Activated CD4-positive, CD25-positive, alpha-beta regulatory T cell treated with anti-CD3 and anti-CD28 coated beads, Interleukin-2, amount 50 U/mL, for 72 hours (primary cell): ENCODE measurements around the gene BRSK2.

Source experiments
- DNase-seq: peaks from one replicate; pipeline ENCODE4 v3.0.0; 2021

Gene BRSK2

DNA sequence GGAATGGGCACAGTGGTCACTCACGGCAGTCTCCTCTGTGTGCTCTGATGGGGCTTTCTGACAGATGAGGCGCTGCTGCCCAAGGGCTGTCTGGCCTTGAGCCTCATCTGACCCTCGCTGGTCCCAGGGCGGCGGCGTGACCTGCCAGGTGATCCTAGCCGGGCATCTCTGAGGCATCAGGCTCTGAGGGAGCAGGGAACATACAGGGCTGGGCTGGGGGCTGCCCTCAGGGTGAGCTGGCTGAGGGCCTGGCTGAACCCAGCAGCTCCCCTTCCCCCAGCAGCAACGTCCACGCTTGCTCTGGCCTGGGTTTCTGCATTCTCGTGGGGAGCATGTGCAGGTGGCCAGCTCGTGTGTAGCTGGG, 49.2 kb downstream of the BRSK2 start:
- no peak for DNase-seq

DNA sequence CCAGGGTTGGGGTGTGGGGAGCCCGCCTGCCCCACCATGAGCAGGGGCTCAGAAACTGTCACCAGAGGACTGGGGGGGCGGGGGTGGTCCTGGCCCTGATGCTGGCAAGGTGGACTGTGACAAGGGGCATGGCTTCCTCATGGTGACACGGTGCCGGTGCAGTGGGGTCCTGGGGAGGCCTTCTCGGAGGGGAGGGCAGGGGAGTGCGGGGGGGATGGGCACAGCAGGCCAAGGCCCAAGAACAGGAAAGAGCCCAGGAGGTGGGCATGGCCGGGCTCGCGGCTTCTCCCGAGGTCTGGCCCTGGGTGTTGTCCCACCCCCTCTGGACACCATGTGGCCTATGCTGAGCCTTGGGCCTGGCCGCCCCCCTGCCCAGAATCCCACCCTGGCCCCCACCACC, 49.6 kb downstream of the BRSK2 start:
- no peak for DNase-seq

DNA sequence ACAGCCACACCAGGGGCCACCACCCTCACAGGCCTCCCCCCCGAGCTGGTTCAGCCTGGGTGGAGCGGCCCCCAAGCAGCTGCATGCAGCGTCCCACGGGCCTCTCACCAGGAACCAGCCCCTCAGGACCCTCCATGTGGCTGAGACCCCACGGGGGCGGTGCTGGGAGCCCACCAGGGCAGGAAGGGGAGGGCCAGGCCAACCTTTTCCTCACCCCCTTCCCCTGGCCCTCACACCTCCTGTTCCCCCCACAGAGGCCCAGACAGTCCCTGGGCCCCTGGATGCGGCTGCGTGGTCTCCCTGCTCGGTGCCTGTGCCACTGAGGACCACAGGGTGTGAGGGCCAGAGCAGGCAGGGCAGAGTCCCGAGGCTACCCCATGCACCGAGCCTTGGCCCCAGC, 50.3 kb downstream of the BRSK2 start:
- no peak for DNase-seq

DNA sequence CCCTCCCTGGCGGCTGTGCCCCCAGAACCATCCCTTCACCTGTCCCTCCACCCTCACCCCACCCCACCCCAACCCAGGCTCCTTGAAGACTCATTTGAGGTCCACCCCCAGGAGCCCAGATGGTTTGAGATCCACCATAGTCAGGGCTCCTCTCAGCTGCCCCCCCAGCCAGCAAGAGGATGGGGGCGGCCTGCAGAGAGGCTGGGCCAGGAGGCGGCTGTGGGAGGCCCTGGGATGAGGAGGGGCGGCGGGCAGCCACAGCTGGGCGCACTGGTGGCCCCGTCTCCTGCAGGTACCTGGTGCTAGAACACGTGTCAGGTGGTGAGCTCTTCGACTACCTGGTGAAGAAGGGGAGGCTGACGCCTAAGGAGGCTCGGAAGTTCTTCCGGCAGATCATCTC, 50.8 kb downstream of the BRSK2 start:
- DNase-seq = no peak

DNA sequence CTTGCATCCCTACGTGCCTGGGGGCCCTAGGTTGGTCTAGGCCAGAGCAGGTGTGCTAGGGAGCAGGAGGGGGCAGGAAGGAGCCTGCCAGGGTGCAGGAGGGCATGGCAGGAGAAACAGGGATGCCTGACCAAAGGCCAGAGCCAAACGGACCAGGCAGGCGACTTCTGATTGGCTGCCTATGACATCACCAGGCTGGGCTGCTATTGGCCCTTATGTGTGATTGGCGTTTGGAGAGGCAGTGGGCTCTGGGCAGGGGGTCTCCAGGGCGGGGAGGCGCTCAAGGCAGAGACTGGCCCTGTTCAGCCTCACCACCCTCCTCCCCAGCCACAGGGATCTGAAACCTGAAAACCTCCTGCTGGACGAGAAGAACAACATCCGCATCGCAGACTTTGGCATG, 52.4 kb downstream of the BRSK2 start:
- no peak for DNase-seq

DNA sequence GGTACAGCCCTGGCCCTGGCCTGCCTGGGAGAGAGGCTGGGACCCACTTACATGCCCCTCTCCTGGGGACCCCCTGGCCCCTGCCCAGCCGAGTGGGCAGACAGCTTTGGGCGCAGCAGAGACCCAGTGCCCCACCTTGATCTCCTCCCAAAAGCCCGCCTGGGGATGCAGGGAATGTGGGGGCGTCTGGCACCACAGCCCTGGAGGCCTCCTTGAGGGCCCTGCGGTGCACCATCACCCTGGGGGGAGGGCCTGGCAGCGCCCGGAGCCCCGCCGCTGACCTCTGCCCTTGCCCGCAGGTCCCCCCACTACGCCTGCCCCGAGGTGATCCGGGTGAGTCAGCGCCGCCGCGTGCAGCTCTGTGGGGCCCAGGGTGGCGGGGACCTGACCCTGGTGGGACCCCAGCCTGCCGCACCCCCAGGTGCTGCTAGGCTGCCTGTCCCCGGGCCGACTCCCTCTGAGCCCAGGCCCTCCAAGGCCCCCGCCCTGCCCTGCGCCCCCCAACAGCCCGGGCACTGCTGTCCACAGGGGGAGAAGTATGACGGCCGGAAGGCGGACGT, 53.2 kb downstream of the BRSK2 start:
- DNase-seq = no peak

DNA sequence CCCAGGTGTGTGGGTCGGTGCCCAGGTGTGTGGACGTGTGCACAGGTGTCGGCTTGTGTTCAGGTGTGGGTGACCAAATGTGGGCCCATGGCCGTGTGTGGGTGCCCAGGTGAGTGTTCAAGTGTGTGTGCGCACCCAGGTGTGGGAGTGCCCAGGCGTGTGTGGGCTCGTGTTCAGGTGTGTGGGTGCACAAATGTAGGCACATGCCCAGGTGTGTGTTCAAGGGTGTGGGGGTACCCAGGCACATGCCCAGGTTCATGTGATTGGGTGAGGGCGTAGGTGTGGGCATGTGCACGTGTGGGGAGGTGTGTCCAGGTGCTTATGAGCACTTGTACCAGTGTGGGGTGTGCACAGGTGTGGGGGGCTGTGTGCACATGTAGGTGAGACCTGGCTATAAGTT, 54.0 kb downstream of the BRSK2 start:
- no peak for DNase-seq

DNA sequence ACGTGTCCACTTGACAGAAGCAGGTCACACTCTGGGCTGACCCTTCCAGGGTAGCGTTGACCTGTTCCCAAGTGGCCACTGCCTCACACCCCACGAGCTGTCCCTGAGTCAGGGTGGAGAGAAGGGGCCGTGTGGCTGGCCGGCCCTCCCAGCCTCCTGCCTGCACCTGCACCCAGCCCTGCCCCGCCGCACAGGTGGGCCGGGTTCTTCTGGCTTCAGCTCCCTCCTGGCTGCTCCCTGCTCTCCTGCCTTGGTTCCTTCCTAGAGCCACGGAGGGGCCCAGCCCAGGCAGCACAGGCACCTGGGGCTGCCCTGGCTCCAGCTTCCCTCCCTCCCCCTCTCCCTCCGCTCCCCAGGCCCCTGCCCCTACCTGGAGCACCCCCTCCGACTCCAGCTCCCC, 54.6 kb downstream of the BRSK2 start:
- no peak for DNase-seq

DNA sequence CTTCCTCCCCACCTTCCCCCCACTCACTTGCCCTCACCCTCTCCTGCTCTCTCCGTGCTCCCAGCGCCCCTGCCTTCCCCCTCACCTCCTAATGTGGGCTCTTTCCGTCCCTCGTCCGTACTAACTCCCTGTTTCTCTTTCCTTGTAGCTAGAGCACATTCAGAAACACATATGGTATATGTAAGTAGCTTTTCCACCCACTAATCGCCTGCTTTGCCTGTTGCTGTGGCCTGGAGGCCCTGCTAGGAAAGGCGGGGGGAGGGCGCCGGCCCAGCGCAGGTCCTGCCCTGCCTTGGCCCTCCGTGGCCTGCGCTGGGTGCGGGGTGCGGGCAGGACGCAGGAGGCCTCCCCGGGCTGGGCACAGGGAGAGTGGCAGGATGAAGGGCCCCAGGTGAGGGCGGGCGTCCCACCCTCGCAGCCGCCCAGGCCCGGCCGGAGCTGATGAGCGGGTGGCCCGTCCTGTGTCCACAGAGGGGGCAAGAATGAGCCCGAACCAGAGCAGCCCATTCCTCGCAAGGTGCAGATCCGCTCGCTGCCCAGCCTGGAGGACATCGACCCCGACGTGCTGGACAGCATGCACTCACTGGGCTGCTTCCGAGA, 55.2 kb downstream of the BRSK2 start:
- DNase-seq = no peak

DNA sequence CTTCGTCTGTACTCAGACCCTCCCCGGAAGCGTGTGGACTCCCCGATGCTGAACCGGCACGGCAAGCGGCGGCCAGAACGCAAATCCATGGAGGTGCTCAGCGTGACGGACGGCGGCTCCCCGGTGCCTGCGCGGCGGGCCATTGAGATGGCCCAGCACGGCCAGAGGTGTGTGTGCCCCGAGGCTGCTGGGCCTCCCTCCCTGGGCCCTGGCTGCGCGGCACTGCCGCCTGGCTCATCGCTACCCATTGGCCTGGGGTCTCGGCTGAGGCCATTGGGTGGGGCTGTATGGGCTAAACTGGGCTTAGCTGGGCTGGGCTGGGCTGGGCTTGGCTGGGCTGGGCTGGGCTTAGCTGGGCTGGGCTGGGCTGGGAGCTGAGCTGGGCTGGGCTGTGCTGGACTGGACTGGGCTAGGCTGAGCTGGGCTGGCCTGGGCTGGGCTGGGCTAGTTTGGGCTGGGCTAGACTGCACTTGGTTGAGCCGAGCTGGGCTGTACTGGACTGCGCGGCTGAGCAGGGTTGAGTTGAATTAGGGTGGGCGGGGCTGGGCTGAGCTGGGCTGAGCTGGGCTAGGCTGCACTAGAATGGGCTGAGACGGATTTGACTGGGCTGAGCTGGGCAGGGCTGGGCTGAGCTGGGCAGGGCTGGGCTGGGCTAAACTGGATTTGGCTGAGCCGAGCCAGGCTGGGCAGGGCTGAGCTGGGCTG, 56.2 kb downstream of the BRSK2 start:
- no peak for DNase-seq

DNA sequence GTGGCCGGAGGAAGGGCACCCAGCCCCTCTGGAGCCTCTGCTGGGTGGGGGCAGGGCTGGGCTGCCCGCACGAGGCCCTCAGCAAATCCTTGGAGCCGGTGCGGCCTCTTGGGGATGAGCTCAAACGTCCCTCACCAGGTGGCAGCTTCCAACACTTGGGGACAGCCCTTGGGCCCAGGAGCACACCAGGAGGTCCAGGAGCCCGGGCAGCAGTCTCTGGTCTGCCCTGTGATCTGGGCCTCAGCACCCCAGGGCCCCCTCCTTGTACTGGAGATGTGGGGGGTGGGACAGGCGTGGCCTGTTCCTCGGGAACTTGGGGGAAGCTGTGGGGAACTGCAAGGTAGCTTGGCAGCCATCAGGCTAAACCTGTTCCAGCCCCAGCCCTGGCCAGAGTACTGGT, 56.9 kb downstream of the BRSK2 start:
- DNase-seq = no peak

DNA sequence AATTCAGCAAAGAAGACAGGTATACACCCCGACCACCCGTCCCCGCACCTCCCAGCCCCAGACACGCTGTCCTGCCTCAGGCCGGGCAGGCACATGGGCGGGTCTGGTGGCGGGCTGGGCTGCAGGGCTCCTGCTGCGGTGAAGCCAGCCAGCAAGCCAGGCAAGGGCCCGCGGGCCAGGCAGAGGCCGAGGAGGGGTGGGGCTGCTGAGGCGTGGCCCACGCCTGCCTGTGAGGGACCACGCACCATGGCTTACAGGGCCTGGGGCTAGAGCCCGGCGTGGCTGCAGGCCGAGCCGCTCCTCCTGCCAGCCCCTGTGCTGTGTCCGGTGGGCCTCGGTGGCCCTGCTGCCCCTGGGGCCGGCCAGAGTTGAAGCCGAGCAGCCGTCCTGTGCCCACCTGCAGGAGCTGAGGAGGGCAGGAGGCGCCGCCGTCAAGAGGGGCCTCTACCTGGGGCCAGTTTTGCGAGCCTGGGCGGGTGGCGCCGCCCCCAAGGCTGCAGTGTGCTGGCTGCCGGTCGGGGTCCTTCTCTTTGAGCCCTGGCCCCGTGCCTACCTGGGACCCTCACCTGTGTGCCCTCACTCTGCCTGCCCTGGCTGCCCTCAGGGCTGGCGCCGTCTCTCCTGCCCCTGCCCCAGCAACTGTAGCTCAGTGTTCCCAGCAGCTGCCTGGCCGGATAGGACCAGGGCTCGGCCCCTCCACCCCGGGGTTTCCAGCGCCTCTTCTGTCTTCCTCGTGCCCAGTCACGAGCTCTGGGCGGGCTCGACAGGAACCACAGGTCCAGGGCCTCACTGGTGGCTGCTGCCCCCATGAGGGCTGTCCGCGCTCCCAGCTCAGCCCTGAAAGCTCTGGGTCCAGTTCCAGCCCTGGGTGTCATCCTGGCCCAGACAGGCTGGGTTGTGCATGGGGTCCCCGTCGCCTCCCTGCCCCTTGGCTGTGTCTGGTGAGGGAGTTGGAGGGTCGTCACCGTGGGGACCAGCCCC, 58.4 kb downstream of the BRSK2 start:
- no peak for DNase-seq

DNA sequence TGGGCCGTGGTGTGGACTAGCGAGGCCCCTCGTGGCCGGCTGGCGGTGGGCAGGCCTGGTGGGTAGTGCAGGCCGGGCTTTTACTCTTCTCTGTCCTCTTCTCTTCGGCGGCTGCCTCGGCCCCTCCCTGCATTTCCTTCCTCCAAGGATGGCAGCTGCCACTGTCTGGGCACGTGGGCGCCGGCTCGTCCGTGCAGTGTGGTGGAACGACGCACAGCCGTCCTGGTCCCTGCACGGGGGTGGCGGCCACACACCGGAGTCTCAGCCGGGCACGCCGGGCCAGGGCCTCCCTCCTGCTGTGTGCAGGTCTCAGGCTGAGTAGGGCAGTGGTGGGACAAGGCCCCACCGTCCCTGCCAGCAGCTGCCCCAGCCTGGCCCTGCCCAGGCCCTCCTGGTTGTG, 59.1 kb downstream of the BRSK2 start:
- no peak for DNase-seq

DNA sequence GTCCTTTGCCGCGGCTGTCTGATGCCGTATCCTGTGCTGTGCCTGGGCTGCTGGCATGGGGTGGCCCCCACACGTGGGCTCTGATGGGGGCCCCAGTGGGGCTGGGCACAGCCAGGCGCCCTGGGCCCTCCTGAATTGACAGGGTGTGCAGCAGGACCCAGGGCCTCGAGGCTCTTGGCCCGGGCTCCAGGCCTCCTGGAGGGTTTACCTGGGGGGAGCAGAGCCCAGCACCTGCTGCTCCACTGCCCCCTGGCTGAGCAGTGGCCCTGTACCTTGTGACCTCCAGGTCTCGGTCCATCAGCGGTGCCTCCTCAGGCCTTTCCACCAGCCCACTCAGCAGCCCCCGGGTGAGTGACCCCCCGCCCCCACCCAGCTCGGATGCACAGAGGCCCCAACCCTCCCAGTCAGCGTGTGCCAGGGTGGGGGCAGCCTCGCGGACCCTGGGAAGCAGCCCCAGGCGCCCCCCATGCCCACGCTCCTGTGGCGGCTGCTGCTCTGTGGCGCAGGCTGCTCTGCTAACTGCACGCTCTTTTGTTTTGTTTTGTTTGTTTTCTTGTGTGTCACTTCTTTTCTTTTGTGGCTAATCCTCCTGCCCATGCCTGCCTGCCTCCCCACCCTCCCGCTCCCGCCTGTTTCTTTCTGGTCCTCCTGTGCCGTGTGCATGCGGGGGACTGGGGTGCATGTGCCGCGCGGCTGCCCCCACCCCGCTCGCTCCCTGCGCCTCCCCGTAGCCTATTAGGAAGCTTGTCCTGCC, 59.9 kb downstream of the BRSK2 start:
- no peak for DNase-seq

DNA sequence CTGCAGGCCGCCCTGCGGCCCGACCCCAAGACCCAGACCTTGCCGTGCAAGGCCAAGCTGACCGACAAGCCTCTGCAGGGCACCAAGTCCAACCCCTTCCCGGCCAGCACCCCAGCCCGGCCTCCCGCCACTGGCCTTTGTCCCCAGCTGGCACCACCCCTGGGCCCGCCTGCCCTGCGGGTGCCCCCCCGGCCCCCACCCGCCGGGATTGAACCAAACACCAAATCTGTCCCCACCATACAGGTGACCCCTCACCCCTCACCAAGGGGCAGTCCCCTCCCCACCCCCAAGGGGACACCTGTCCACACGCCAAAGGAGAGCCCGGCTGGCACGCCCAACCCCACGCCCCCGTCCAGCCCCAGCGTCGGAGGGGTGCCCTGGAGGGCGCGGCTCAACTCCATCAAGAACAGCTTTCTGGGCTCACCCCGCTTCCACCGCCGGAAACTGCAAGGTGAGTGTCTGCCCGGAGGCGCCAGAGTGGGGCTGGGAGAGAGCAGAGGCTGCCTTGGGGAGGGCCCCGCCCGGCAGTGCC, 60.7 kb downstream of the BRSK2 start:
- DNase-seq = no peak

DNA sequence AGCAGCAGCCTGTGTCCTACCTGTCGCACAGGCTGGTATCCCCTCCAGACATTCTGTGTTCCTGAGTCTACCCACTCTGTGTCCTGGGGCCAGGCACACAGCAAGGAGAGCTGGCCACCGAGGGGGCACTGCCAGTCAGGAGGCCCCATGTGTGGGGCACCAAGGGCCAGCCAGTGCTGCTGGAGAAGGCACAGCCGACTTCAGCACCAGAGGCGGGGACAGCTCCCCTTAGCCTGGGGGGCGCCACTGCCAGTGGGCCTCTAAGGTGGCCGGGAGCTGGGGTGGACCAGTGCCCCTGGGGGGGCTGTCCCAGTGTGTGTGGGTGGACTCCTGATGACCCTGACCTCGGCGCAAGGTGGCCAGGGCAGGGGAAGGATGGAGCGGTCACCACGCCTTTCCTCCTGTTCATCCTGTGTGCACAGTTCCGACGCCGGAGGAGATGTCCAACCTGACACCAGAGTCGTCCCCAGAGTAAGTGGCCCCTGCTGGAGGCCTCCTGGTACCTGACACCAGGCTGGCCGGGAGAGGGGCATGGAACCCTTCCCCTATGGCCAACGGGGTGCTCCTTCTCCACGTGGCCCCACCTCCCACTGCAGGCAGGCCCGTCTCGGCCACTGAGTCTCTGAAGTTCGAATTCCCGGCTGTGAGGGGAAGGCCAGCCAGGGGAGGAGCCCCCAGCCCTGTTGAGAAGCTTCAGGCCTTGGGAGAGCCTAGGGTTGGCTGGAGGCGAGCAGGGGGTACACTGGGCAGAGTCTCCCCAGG, 61.4 kb downstream of the BRSK2 start:
- no peak for DNase-seq

DNA sequence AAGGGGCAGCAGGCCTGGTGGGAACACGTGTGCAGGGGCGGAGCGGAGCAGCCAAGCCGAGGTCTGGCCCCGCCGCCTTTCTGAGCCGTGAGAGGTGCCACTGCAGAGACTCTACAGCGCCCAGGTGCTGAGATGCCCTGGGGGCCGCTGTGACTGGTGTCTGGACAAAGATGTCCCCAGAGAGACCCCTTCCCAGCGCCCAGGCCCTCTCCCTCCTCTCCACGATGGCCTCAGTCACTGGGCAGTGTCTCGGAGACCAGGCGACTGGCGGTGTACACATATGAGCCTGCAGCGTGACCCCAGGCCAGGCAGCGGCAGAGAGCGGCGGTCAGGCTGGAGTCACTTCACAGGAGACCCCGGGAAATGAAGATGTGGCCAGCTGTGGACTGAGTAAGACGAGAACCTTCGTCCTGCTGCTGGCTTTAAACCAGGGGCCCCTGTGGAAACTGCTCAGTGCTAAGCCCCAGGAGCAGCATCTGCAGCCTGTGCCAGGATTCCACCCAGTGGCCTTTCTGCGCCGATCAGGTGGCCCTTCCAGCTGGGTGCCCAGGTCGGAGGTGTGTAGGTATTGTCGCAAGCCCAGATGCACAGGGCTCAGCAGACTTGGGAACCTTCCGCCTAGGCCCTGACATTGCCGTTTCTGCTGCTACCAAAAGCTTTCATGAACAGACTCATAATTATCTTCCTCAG, 62.2 kb downstream of the BRSK2 start:
- no peak for DNase-seq

DNA sequence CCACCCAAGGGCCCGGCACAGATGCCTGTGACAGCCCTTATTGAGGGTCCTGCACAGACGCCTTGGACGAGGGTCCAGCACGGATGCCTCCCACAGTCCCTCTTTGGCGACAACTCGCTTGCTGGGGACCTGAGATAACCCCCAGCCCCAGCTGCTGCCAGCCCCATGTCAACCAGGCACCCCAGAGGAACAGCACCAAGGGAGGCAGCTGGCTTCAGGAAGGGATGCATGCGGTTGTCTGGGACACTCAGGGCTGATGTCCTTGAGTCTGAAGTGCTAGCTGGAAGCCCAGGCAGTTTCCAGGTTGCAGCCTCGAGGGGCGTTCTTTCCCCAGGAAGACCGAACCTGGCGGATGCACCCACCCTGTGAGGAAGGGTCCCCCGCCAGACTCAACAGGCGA, 63.0 kb downstream of the BRSK2 start:
- DNase-seq = no peak

DNA sequence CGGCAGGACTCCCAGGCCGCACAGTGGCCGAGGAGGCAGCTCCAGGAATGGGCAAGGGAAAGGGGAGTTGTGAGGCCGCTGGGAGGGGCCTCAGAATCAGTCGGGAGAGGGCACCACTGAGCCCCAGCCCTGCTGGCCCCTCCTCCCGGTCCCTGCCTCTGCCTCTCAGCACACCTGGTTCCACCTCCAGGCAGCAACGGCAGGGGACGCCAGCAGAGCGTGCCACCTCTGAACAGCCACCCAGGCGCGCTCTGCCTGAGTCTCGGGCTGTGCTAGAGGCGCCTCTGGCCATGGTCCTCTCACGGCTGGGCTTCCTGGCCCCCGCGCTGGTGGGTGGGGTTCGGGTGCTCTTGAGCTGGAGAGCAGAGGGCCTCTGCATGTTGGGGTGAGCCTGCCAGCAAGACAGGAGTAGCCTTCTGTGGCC, 63.9 kb downstream of the BRSK2 start:
- peak; percentile 43 for DNase-seq

DNA sequence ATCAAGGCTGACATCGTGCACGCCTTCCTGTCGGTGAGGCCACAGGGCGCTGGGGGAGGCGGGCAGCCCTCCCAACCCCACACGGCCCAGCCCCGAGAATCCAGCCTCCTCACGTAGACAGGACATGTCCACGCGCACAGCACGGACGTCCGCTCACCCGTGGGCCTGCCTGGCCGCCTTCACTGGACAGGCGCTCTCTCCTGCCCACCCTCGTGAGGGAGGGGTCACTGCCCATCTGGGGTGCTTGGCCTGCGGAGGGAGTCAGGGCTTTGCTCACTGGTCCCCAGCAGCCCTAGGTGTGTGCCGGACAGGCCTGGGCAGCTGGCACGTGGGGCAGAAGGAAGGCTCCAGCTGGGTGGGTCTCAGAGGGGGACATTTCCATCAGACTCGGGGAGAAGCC, 64.8 kb downstream of the BRSK2 start:
- no peak for DNase-seq
